MG63 (cell line): ENCODE measurements around the gene TMEM87A. TPM values are rescaled to one million over a fixed set of nuclear protein-coding genes. Genes with fewer than 3 reads are reported as not detected.
A peak's percentile ranks its signal among the peaks of the same experiment; 100 is the strongest.
"Not testable (repeated sequence)": the region's sequence is repeated elsewhere in the genome, so short reads cannot be mapped to it uniquely, and the experiment has no call there.

Source experiments
- DNase-seq: peaks from one replicate; pipeline ENCODE4 v3.0.0-alpha.2; 2020
- H3K27me3 ChIP-seq: fragments of 250-450 bp; sonication (Bioruptor Pico); 2 replicates; pipeline ENCODE4 v1.5.1; 2020; ENCODE audit warnings: mild to moderate bottlenecking, moderate library complexity
- H3K36me3 ChIP-seq: fragments of 250-450 bp; sonication (Bioruptor Pico); 2 replicates; pipeline ENCODE4 v1.5.1; 2020; ENCODE audit warnings: mild to moderate bottlenecking, moderate library complexity
- H3K4me3 ChIP-seq: fragments of 250-450 bp; sonication (Bioruptor Pico); 2 replicates; pipeline ENCODE4 v1.5.1; 2020; ENCODE audit warnings: mild to moderate bottlenecking, moderate library complexity
- H3K9me3 ChIP-seq: fragments of 250-450 bp; sonication (Bioruptor Pico); 2 replicates; pipeline ENCODE4 v1.5.1; 2020; ENCODE audit warnings: mild to moderate bottlenecking, moderate library complexity
- total RNA-seq: library from RNA; depleted of rRNA; stranded (reverse); fragments of >200 nt; shearing (Covaris generic); gene quantifications from 2 replicates; pipeline ENCODE4 v1.2.3, GENCODE V29; 2014; ENCODE audit warnings: low replicate concordance; rRNA removed

Gene TMEM87A, protein sequence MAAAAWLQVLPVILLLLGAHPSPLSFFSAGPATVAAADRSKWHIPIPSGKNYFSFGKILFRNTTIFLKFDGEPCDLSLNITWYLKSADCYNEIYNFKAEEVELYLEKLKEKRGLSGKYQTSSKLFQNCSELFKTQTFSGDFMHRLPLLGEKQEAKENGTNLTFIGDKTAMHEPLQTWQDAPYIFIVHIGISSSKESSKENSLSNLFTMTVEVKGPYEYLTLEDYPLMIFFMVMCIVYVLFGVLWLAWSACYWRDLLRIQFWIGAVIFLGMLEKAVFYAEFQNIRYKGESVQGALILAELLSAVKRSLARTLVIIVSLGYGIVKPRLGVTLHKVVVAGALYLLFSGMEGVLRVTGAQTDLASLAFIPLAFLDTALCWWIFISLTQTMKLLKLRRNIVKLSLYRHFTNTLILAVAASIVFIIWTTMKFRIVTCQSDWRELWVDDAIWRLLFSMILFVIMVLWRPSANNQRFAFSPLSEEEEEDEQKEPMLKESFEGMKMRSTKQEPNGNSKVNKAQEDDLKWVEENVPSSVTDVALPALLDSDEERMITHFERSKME
- 35.9 and 50.4 TPM in 2 replicates for total RNA-seq

DNA sequence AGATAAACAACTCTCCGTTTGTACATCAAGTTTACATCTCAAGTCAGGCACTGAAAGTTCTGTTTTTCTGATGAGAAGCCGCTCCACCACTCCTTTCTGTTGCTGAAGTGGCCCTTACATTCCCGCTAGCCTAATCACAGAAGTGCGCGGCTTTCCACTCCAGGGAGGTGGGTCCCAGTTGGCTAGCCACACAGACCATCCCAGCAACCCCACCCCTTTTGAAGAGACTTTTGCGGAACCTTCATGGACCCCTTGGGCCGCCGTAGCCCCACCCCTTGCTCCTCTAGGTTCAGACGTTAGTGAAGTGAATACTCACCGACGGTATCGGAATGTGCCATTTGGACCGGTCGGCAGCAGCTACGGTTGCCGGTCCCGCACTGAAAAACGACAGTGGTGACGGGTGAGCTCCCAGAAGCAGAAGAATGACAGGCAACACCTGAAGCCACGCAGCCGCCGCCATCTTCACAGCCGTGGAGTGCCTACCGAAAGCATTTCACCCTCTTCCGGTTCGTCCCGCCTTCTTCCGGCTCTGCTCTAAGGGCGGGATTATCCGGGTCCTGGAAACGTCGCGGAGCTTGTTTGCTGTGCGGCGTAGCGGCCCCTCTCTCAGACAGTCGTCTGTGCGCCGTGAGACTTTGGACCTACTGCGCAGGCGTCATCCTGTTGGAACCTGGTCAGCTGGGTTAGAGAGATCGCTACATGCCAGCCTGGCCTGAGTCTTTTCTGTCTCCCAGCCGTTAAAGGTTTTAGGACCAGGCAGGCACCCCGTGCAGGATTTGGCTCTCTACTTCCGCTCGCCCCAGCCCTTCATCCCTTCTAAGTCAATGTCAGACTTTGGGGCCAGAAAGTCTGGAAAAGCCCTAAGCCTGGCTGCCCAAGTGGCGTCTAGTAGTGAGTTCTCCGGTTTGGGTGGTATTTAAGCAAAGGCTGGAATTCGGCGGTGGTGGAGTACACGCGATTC is at the start of gene TMEM87A, which contains the start of gene GANC:
TMEM87A (minus strand) TSS at position 495 of the 961 bp plus-strand sequence; CDS start at position 460, 35 bp downstream.
GANC (plus strand) TSS at position 263 of the 961 bp plus-strand sequence. CDS start 1,281 bp downstream, outside the sequence.
- Histone ChIP-seq H3K36me3 (peaks cover 18% of the 10 kb centered on the region), H3K9me3 (no peaks in the 10 kb centered on the region), H3K4me3 (peak within 1 kb of the TSS; percentile 99), H3K27me3 (no peaks in the 10 kb centered on the region)
- DNase-seq = peak; percentile 97

GRCh38 chr15:42319206-42319605 is 46.0 kb upstream of the TMEM87A start:
- DNase-seq = no peak
- H3K27me3 ChIP-seq = no peaks in the 10 kb centered on the region
- H3K36me3 ChIP-seq = no peaks in the 10 kb centered on the region
- no peak overlapping the region for H3K4me3 ChIP-seq
- H3K9me3 ChIP-seq = no peaks in the 10 kb centered on the region

- H3K36me3 ChIP-seq, H3K4me3 ChIP-seq, DNase-seq, H3K27me3 ChIP-seq, H3K9me3 ChIP-seq: not testable (repeated sequence)
Observed at GRCh38 chr15:42316282-42316805, 43.1 kb upstream of the TMEM87A start.

- Histone ChIP-seq H3K27me3 (no peaks in the 10 kb centered on the region), H3K9me3 (no peaks in the 10 kb centered on the region), H3K4me3 (no peak overlapping the region), H3K36me3 (no peaks in the 10 kb centered on the region)
- no peak for DNase-seq
Observed at GRCh38 chr15:42315521-42315920, 42.3 kb upstream of the TMEM87A start.

- DNase-seq = no peak
- H3K9me3 ChIP-seq = no peaks in the 10 kb centered on the region
- no peaks in the 10 kb centered on the region for H3K27me3 ChIP-seq
- H3K4me3 ChIP-seq = no peak overlapping the region
- no peaks in the 10 kb centered on the region for H3K36me3 ChIP-seq
Observed at GRCh38 chr15:42314818-42315217, 41.6 kb upstream of the TMEM87A start.

DNA sequence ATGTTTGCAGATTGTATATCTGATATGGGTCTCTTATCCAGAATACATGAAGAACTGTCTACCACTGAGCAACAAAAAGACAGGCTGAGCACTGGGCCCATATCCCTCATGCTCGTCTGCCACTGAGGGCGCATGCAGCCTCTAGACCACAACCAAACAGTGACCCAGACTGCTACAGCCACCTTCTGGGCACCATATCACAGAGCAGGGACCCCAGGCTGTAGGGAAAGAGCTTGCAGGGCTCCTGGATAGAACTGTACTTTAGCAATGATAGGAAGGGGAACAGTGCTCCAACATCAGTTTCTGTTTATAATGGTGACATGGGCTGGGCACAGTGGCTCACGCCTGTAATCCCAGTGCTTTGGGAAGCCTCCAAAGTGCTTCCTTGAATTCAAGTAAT is 40.2 kb upstream of the TMEM87A start:
- Histone ChIP-seq H3K27me3 (no peaks in the 10 kb centered on the region), H3K9me3 (no peaks in the 10 kb centered on the region), H3K36me3 (no peaks in the 10 kb centered on the region), H3K4me3 (no peak overlapping the region)
- DNase-seq = no peak

DNA sequence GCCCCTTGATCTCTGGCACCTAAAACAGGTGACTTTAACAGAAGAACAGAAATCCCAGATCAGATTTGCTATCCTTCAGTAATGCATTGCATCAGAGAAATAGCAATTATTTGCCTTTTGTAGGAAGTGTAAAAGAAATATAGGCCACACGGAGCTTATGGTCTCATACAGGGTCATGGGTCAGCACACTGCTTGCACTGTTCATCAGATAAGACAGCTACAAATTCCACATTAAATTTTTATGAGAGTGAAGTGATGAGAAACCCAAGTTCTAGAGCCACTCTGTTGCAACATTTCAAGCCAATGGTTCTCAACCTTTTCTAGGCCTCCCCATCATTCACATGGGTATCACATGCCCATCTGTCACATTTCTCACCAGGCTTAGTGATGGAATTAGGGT is 33.4 kb upstream of the TMEM87A start:
- Histone ChIP-seq H3K27me3 (no peaks in the 10 kb centered on the region), H3K4me3 (no peak overlapping the region), H3K36me3 (no peaks in the 10 kb centered on the region), H3K9me3 (no peaks in the 10 kb centered on the region)
- DNase-seq = no peak

DNA sequence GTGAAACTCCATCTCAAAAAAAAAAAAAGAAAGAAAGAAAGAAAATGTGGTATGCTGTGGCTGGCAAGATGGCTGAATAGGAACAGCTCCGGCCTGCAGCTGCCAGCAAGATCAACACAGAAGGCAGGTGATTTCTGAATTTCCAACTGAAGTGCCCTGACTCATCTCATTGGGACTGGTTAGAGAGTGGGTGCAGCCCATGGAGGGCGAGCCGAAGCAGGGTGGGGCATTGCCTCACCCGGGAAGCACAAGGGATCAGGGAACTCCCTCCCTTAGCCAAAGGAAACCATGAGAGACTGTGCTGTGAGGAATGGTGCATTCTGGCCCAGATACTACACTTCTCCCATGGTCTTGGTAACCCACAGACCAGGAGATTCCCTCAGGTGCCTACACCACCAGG is 27.8 kb upstream of the TMEM87A start:
- not testable (repeated sequence) for DNase-seq, H3K4me3 ChIP-seq, H3K9me3 ChIP-seq, H3K27me3 ChIP-seq, H3K36me3 ChIP-seq

GRCh38 chr15:42289166-42289565 is 15.9 kb upstream of the TMEM87A start:
- H3K4me3 ChIP-seq = no peak overlapping the region
- H3K27me3 ChIP-seq = no peaks in the 10 kb centered on the region
- H3K9me3 ChIP-seq = no peaks in the 10 kb centered on the region
- DNase-seq = no peak
- H3K36me3 ChIP-seq = no peaks in the 10 kb centered on the region; the same call in 1 of the 2 replicates

DNA sequence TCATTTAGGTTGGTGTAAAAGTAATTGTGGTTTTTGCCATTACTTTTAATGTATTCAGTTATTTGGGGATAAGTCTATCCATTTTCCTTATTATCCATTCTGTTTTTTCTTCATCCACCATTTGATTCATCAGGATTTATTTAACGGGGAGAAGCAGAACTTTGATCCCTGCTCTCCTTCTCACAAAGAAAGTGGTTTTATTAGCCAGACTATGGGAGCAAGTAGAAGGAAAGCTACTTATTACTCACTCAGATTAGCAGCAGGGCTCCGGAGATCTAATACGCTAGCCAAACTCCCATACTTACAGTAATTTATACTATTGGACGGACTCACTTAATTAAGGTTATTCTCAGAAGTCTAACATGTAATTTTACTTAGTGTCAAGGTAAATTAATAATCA is 14.7 kb upstream of the TMEM87A start:
- H3K27me3 ChIP-seq = no peaks in the 10 kb centered on the region
- no peak for DNase-seq
- no peaks in the 10 kb centered on the region for H3K9me3 ChIP-seq
- no peak overlapping the region for H3K4me3 ChIP-seq
- no peaks in the 10 kb centered on the region; the same call in 1 of the 2 replicates for H3K36me3 ChIP-seq

- no peaks in the 10 kb centered on the region for H3K27me3 ChIP-seq
- H3K9me3 ChIP-seq = no peaks in the 10 kb centered on the region
- H3K36me3 ChIP-seq = no peaks in the 10 kb centered on the region; the same call in 1 of the 2 replicates
- no peak for DNase-seq
- H3K4me3 ChIP-seq = no peak overlapping the region
Observed at GRCh38 chr15:42286445-42287029, 13.3 kb upstream of the TMEM87A start.

GRCh38 chr15:42285034-42285433 is 11.8 kb upstream of the TMEM87A start:
- no peak for DNase-seq
- no peaks in the 10 kb centered on the region for H3K9me3 ChIP-seq

GRCh38 chr15:42284551-42284950 is 11.3 kb upstream of the TMEM87A start:
- Histone ChIP-seq H3K27me3 (no peaks in the 10 kb centered on the region), H3K9me3 (no peaks in the 10 kb centered on the region), H3K36me3 (no peaks in the 10 kb centered on the region; the same call in 1 of the 2 replicates), H3K4me3 (no peak overlapping the region)
- no peak for DNase-seq

More at GRCh38 chr15:42285034-42285433, 11.8 kb upstream of the TMEM87A start:
- no peaks in the 10 kb centered on the region; the same call in 1 of the 2 replicates for H3K36me3 ChIP-seq
- H3K27me3 ChIP-seq = no peaks in the 10 kb centered on the region
- H3K4me3 ChIP-seq = no peak overlapping the region

DNA sequence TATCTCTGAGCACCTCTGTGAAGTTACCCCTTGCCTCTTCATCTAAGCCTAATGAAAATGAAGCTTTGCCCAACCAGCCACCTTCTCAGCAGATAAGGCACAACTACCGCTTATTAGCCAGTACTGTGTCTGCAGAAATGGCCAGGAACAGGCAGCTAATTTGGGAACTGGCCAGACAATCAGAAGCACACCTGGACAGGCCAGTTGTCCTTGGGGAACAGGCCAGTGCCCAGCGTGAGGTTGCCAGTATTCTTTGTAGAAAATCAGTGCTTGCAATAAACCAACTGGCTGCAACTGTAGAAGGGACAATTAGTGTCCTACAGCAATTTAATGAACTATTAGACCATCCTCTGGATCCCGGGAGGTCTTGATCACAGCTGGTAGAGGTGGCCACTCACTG is 10.4 kb upstream of the TMEM87A start:
- Histone ChIP-seq H3K9me3 (no peaks in the 10 kb centered on the region), H3K4me3 (no peak overlapping the region), H3K36me3 (no peaks in the 10 kb centered on the region; the same call in none of the 2 replicates), H3K27me3 (no peaks in the 10 kb centered on the region)
- DNase-seq = no peak

GRCh38 chr15:42282926-42283325 is 9.7 kb upstream of the TMEM87A start:
- no peak overlapping the region for H3K4me3 ChIP-seq
- DNase-seq = no peak
- H3K36me3 ChIP-seq = no peaks in the 10 kb centered on the region; the same call in none of the 2 replicates
- no peaks in the 10 kb centered on the region for H3K9me3 ChIP-seq
- H3K27me3 ChIP-seq = no peaks in the 10 kb centered on the region

- H3K4me3 ChIP-seq = no peak overlapping the region
- no peak for DNase-seq
- no peaks in the 10 kb centered on the region for H3K9me3 ChIP-seq
- no peaks in the 10 kb centered on the region; the same call in 1 of the 2 replicates for H3K36me3 ChIP-seq
- no peaks in the 10 kb centered on the region for H3K27me3 ChIP-seq
Observed at GRCh38 chr15:42282344-42282743, 9.1 kb upstream of the TMEM87A start.
